GM11168 (cell line): ENCODE results near the gene GSTM2.

ENCODE experiments used
- in situ Hi-C: fragments of 300-500 bp; cut with MboI; formaldehyde crosslinking; loops from one replicate; pipeline ENCODE4 v1.12.0; 2022; ENCODE audit warnings: low sequenced_read_pairs; ENCODE audit not compliant: unreplicated experiment

The GSTM2 gene

GRCh38 chr1:109643385-109644230 lies 24.2 kb upstream of the GSTM2 start:
- in situ Hi-C loops, result loop anchor here (5.0 kb wide), 1 partner anchor 129 kb away; no protein-coding TSS in a partner anchor

- in situ Hi-C loops, result loop anchor here (5.0 kb wide), 1 partner anchor 128 kb away; no protein-coding TSS in a partner anchor
Measured at GRCh38 chr1:109644670-109645069, 23.2 kb upstream of the GSTM2 start.

- in situ Hi-C loops, result no loop called here
Measured at GRCh38 chr1:109649491-109649914, 18.4 kb upstream of the GSTM2 start.

GRCh38 chr1:109650609-109651008 lies 17.2 kb upstream of the GSTM2 start:
- in situ Hi-C loops, result no loop called here

GRCh38 chr1:109652402-109652801 lies 15.5 kb upstream of the GSTM2 start:
- in situ Hi-C loops, result no loop called here

GRCh38 chr1:109653306-109653705 lies 14.6 kb upstream of the GSTM2 start:
- in situ Hi-C loops, result no loop called here

- in situ Hi-C loops, result no loop called here
Measured at GRCh38 chr1:109654519-109654918, 13.3 kb upstream of the GSTM2 start.

GRCh38 chr1:109655615-109656519 lies 12.0 kb upstream of the GSTM2 start, which contains the start of gene GSTM4:
Gene GSTM4, plus strand, starts transcription at chr1:109656099. Its CDS starts 291 bp downstream, at chr1:109656390.
- in situ Hi-C loops, result no loop called here

- in situ Hi-C loops, result no loop called here
Measured at GRCh38 chr1:109657395-109657794, 10.5 kb upstream of the GSTM2 start.

- in situ Hi-C loops, result no loop called here
Measured at GRCh38 chr1:109657970-109658369, 9.9 kb upstream of the GSTM2 start.

GRCh38 chr1:109658533-109659042 lies 9.3 kb upstream of the GSTM2 start:
- in situ Hi-C loops, result no loop called here

- in situ Hi-C loops, result no loop called here
Measured at GRCh38 chr1:109659145-109659544, 8.7 kb upstream of the GSTM2 start.

GRCh38 chr1:109659997-109660690 lies 7.7 kb upstream of the GSTM2 start:
- in situ Hi-C loops, result loop anchor here (10.0 kb wide), 1 partner anchor 55 kb away; the partner anchor contains the start of gene GSTM5

- in situ Hi-C loops, result loop anchor here (10.0 kb wide), 1 partner anchor 54 kb away; the partner anchor contains the start of gene GSTM5
Measured at GRCh38 chr1:109660691-109661026, 7.2 kb upstream of the GSTM2 start.

GRCh38 chr1:109661391-109661790 lies 6.5 kb upstream of the GSTM2 start:
- in situ Hi-C loops, result loop anchor here (10.0 kb wide), 1 partner anchor 53 kb away; the partner anchor contains the start of gene GSTM5

GRCh38 chr1:109664671-109665070 lies 3.2 kb upstream of the GSTM2 start:
- in situ Hi-C loops, result loop anchor here (10.0 kb wide), 1 partner anchor 50 kb away; the partner anchor contains the start of gene GSTM5

GRCh38 chr1:109668123-109668775 lies 392 bp downstream of the GSTM2 start:
- in situ Hi-C loops, result loop anchor here (10.0 kb wide), 1 partner anchor 47 kb away; the partner anchor contains the start of gene GSTM5

- in situ Hi-C loops, result loop anchor here (10.0 kb wide), 1 partner anchor 45 kb away; the partner anchor contains the start of gene GSTM5
Measured at GRCh38 chr1:109669246-109669948, 1.5 kb downstream of the GSTM2 start.

GRCh38 chr1:109669949-109670302 lies 2.1 kb downstream of the GSTM2 start:
- in situ Hi-C loops, result loop anchor here (10.0 kb wide), 1 partner anchor 45 kb away; the partner anchor contains the start of gene GSTM5
